ACHN (cell line): ENCODE measurements around the gene TCEAL4.

Source experiments
- DNase-seq: peaks from one replicate; pipeline ENCODE4 v3.0.0-alpha.2; 2015
- in situ Hi-C: cut with HindIII; loops from 2 replicates; pipeline ENCODE4 v1.10.0; 2017; ENCODE audit warnings: low sequenced_read_pairs, low pct_ligation_motif_present, low pct_unique_long_range_greater_than_20kb

TCEAL4 gene

GRCh38 chrX:103631145-103631544 lies 45.8 kb downstream of the TCEAL4 start:
- DNase-seq, result no peak
- in situ Hi-C loops, result no loop called here

GRCh38 chrX:103635436-103635835 lies 50.1 kb downstream of the TCEAL4 start:
- in situ Hi-C loops, result no loop called here
- DNase-seq, result no peak
